NCI-H2107 treated with DMSO at 0.1 percent for 48 hours (cell line): ENCODE data around the gene BCL6B.
"Not testable (repeated sequence)": the region's sequence is repeated elsewhere in the genome, so short reads cannot be mapped to it uniquely, and the experiment has no call there.

Experiments
- DNase-seq: peaks from one replicate; lab custom pipeline; 2025; ENCODE audit not compliant: unreplicated experiment; lab: John Stamatoyannopoulos, UW

BCL6B gene

GRCh38 chr17:7050583-7050982, 27.7 kb downstream of the BCL6B start:
- not testable (repeated sequence) for DNase-seq

- DNase-seq, result no peak
Observed at GRCh38 chr17:7056386-7056785, 33.5 kb downstream of the BCL6B start.

DNA sequence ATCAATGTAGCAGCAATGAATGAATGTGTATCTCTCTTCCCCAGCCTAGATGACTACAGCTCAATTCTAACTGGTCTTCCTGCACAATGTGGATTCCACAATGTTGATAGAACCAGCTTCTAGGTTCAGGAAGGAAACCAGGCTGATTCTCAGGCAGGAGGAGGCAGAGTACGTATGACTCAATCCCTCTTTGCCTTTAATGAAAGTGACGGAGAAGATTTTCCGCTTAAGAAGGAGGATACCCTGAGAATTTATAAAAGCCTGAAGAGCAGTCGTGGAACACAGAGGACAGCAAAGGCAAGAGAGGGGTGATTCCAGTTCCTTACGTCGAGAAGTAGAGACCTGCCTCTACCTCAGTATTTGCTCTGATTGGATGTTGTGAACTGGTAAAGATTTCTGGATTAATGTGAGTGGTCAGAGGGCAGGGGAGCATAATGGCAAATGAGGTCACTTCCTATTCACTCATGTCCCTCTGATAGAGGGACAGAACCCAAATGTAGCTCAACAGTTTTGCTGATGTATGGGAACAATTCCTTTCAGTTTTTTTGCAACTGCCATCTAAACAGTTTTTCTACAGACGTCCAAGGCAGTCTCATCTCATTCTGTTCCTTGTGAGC, 36.1 kb downstream of the BCL6B start:
- DNase-seq, result no peak

- no peak for DNase-seq
Observed at GRCh38 chr17:7060165-7060891, 37.5 kb downstream of the BCL6B start.

- no peak for DNase-seq
Observed at GRCh38 chr17:7063518-7064094, 40.8 kb downstream of the BCL6B start.

DNA sequence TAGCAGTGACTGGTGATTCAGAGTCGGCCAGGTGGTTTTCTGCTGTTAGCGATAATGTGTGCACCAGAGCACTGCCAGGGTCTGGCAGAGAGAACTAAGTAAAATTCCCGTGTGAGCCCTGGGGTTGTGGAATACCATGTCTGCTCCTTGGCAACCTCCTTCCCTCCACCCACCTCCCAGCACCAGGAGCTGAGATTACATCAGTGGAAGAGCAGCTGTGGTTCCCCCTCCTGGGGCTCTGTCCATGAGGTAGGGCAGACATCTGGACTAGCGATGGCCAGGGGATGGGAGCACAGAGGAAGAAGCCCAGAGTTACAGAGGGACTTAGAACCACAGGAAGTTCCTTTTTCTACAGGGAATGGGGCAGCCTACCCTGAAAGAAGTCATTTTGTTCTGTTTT, 41.4 kb downstream of the BCL6B start:
- DNase-seq, result no peak

DNA sequence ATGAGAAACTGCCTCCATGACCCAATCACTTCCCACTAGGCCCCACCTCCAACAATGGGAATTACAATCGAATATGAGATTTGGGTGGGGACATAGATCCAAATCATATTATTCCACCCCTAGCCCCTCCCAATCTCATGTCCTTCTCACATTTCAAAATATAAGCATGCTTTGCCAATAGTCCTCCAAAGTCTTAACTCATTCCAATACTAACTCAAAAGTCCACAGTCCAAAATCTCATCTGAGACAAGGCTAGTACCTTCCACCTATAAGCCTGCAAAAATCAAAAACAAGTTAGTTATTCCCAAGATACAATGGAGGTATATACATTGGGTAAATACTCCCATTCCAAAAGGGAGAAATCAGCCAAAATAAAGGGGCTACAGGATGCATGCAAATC, 44.3 kb downstream of the BCL6B start:
- no peak for DNase-seq

DNA sequence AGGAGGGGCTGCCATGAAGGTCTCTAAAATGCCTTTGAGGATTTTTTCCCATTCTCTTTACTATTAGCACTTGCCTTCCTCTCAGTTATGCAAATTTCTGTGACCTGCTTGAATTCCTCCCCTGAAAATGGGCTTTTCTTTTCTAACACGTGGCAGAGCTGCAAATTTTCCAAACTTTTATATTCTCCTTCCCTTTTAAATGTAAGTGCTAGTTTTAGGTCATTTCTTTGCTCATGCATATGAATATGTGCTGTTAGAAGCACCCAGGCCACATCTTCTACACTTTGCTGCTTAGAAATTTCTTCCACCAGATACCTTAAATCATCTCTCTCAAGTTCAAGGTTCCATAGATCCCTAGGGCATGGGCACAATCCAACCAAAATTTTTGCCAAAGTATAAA, 45.4 kb downstream of the BCL6B start:
- DNase-seq, result no peak

DNA sequence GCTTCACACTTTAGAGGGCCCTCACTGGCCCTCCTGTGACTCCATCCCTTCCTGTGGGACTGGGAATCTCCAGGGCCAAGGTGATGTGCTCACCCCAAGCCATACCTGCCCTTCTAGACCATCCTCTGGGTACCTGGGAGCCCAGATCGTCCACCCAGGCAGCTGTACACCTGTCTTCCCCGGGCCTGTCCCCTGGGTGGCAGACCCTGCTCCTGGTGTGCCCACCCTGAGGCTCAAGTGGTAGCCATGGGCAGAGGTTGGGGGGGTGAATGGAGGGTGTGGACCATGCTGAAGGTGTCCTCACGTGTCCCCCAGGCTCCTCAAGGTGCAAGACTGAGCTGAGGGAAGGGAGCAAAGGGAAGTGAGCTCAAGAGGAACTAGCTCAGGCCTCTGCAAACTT, 47.9 kb downstream of the BCL6B start:
- no peak for DNase-seq

GRCh38 chr17:7072406-7072805, 49.6 kb downstream of the BCL6B start:
- no peak for DNase-seq

GRCh38 chr17:7074931-7075330, 52.1 kb downstream of the BCL6B start:
- no peak for DNase-seq

DNA sequence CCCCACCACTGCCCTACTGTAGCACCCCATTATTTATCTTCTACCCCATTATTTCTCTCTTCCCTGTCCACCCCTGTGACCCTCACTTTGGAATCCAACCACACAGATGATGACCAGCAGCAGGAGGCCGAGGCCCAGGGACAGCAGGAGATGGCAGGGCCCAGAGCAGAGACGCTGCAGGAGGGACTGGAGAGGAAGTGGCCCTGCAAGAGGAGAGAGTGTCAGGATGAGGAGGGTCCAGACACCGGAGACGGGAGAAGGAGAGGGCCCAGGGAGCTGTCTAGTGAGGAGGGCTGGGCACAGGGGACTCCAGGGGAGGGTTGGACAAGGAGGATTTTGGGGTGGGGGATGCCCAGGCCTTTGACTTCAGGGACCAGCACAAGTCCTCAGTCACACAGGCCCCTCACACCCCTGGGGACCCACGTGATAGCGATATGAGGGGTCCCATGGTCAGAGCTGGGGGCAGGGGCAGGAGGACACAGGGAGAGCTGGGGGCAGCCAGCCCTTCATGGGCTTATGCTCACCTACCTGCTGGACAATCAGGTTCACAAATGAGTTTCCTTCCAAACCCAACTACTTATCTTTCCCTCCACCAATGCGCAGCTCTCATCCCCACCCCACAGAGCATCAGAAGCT, 55.2 kb downstream of the BCL6B start:
- no peak for DNase-seq

GRCh38 chr17:7078711-7079110, 55.9 kb downstream of the BCL6B start:
- DNase-seq, result no peak
